K562 (cell line): Measurements from ENCODE around the gene PIH1D1. TPM values are rescaled to one million over a fixed set of nuclear protein-coding genes. Genes with fewer than 3 reads are reported as not detected.
A peak's percentile ranks its signal among the peaks of the same experiment; 100 is the strongest.

ENCODE experiments used
- ATAC-seq: fragments of 200-7000 bp; cut with Tn5 transposase; 3 replicates; pipeline ENCODE4 v1.9.1; 2020; ENCODE audit warnings: moderate library complexity
- BruUV-seq: library from RNA; stranded (reverse); fragments of 400-500 nt; replicated peaks from 2 replicates; lab custom pipeline; 2021; lab: Mats Ljungman, UMichigan
- CTCF ChIA-PET: fragments of 300-600 bp; formaldehyde crosslinking; extraction: SDS; loops from one replicate; lab custom pipeline; 2021; ENCODE audit warnings: low intra/inter-chr PET ratio; lab: Yijun Ruan, JAX
- POLR2A ChIA-PET: fragments of 300-600, 350-650 bp; sonication (Branson Sonifier 250); formaldehyde crosslinking; extraction: SDS; loops from one replicate; lab custom pipeline; 2021; ENCODE audit warnings: antibody characterized with exemption, inconsistent platforms; lab: Yijun Ruan, JAX
- DNase-seq, 4 experiments: peaks; one replicate each; pipeline versions ENCODE4 v3.0.0 to v3.0.0-alpha.2; 2011 to 2018; ENCODE audit warnings: low spot score in 3 of 4, mixed read lengths in 3 of 4; ENCODE audit errors: extremely low read depth in 1 of 4
- FAIRE-seq: peaks from 2 replicates; lab custom pipeline; 2011; peaks lifted over from hg19 to GRCh38; lab: Jason Lieb, UNC
- H2AFZ ChIP-seq: 2 replicates; pipeline ENCODE4 v1.6.0; 2011; ENCODE audit warnings: low read depth, low read length, control low read depth, inconsistent platforms
- H3K27ac ChIP-seq: fragments of 200-600 bp; 3 replicates; pipeline ENCODE4 v1.8.0; 2011; ENCODE audit warnings: low read depth, mild to moderate bottlenecking, control low read depth, inconsistent platforms, low read length, moderate library complexity, mixed read lengths; ENCODE audit errors: extremely low read depth
- H3K27me3 ChIP-seq, 2 experiments: fragments of 300-600 bp in 1 of 2; 2 replicates in 1 of 2; 3 replicates in 1 of 2; pipeline versions ENCODE4 v1.6.0 to v1.8.0; 2011; ENCODE audit warnings: inconsistent platforms in 2 of 2, low read length in 2 of 2, mild to moderate bottlenecking in 1 of 2, mixed read lengths in 1 of 2, moderate library complexity in 1 of 2; ENCODE audit not compliant: control insufficient read depth in 2 of 2, insufficient read depth in 2 of 2
- H3K36me3 ChIP-seq: fragments of 300-600 bp; 3 replicates; pipeline ENCODE4 v1.8.0; 2011; ENCODE audit warnings: mild to moderate bottlenecking, low read length, inconsistent platforms; ENCODE audit not compliant: control insufficient read depth, insufficient read depth
- H3K4me1 ChIP-seq, 2 experiments: fragments of 200-600 bp in 1 of 2; replicated peaks in 1 of 2; 2 replicates in 1 of 2; 3 replicates in 1 of 2; pipeline versions ENCODE4 v1.5.1 to v1.8.0; 2011; ENCODE audit warnings: inconsistent platforms in 2 of 2, low read length in 2 of 2, mild to moderate bottlenecking in 1 of 2, mixed read lengths in 1 of 2, moderate library complexity in 1 of 2; ENCODE audit not compliant: control insufficient read depth in 2 of 2, insufficient read depth in 2 of 2
- H3K4me2 ChIP-seq: 2 replicates; pipeline ENCODE4 v1.6.1; 2011; ENCODE audit warnings: low read length, control low read depth, inconsistent platforms, mixed read lengths; ENCODE audit not compliant: insufficient read depth
- H3K4me3 ChIP-seq: fragments of 200-600 bp; sonication (generic), shearing (Covaris generic); 2 replicates; pipeline ENCODE4 v1.5.1; 2016; ENCODE audit warnings: control low read depth, inconsistent platforms
- H3K79me2 ChIP-seq: fragments of 200-600 bp; 3 replicates; pipeline ENCODE4 v1.8.0; 2011; ENCODE audit warnings: low read length, inconsistent platforms; ENCODE audit not compliant: control insufficient read depth, insufficient read depth
- H3K9ac ChIP-seq, 2 experiments: 2 replicates each; pipeline versions ENCODE4 v1.6.0 to v1.6.1; 2011; ENCODE audit warnings: low read depth in 2 of 2, low read length in 2 of 2, control low read depth in 1 of 2, inconsistent platforms in 1 of 2, mild to moderate bottlenecking in 1 of 2, mixed read lengths in 1 of 2; ENCODE audit not compliant: insufficient read depth in 1 of 2
- H3K9me1 ChIP-seq: one replicate; pipeline ENCODE4 v1.6.0; 2011; ENCODE audit warnings: inconsistent platforms, mild to moderate bottlenecking, low read length, moderate library complexity; ENCODE audit not compliant: control insufficient read depth, insufficient read depth
- H3K9me3 ChIP-seq: replicated peaks from 2 replicates; pipeline ENCODE4 v1.5.1; 2011; ENCODE audit warnings: low read depth, low read length, inconsistent platforms; ENCODE audit not compliant: control insufficient read depth, insufficient read depth
- H4K20me1 ChIP-seq: replicated peaks from 2 replicates; pipeline ENCODE4 v1.6.1; 2011; ENCODE audit warnings: low read length, inconsistent platforms, mixed read lengths; ENCODE audit not compliant: control insufficient read depth, insufficient read depth
- CCNT2 ChIP-seq: IDR thresholded peaks from 2 replicates; pipeline ENCODE4 v1.6.1; 2011; ENCODE audit warnings: borderline replicate concordance, low read depth, mild to moderate bottlenecking, moderate library complexity, mixed read lengths, low read length; ENCODE audit not compliant: insufficient read length; ENCODE audit errors: extremely low read depth
- CEBPZ ChIP-seq: fragments of 150-350 bp; IDR thresholded peaks from 2 replicates; pipeline ENCODE4 v1.6.1; 2014; ENCODE audit warnings: low read depth, mild to moderate bottlenecking, low read length, borderline replicate concordance
- DIDO1 ChIP-seq: fragments of 450-650 bp; IDR thresholded peaks from 2 replicates; pipeline ENCODE4 v1.6.1; 2016; ENCODE audit warnings: low read depth, missing biosample characterization, missing genetic modification characterization
- E2F6 ChIP-seq, 2 experiments: IDR thresholded peaks; 2 replicates each; pipeline ENCODE4 v1.6.1; 2011; ENCODE audit warnings: borderline replicate concordance in 1 of 2, control low read depth in 1 of 2, low read depth in 1 of 2, low read length in 1 of 2, mild to moderate bottlenecking in 1 of 2, mixed read lengths in 1 of 2, moderate library complexity in 1 of 2; ENCODE audit not compliant: insufficient read depth in 1 of 2, insufficient read length in 1 of 2, poor library complexity in 1 of 2, severe bottlenecking in 1 of 2; ENCODE audit errors: extremely low read depth in 1 of 2
- MAZ ChIP-seq, 2 experiments: fragments of 450-650 bp in 1 of 2; sonication (generic) in 1 of 2; formaldehyde crosslinking; IDR thresholded peaks in 1 of 2; conservative IDR thresholded peaks in 1 of 2; 2 replicates each; pipeline versions ENCODE4 v1.4.0 to v1.5.0; 2020; ENCODE audit warnings: mild to moderate bottlenecking in 1 of 2, missing genetic modification reagents in 1 of 2
- MLX ChIP-seq, 2 experiments: fragments of 450-650 bp in 1 of 2; sonication (generic) in 1 of 2; formaldehyde crosslinking; conservative IDR thresholded peaks; 2 replicates each; pipeline versions ENCODE4 v1.4.0 to v1.8.1; 2020 to 2022; ENCODE audit warnings: mild to moderate bottlenecking in 1 of 2, missing genetic modification reagents in 1 of 2
- POLR2G ChIP-seq: fragments of 200-400 bp; formaldehyde crosslinking; IDR thresholded peaks from 2 replicates; pipeline ENCODE4 v1.6.1; 2017; ENCODE audit warnings: low read depth, mild to moderate bottlenecking, antibody characterized with exemption, low read length, moderate library complexity
- VEZF1 ChIP-seq: fragments of 200-800 bp; sonication (Bioruptor generic); IDR thresholded peaks from 2 replicates; pipeline ENCODE4 v1.6.1; 2017; ENCODE audit warnings: missing genetic modification characterization, missing compliant biosample characterization
- ZBTB2 ChIP-seq: fragments of 450-650 bp; IDR thresholded peaks from 2 replicates; pipeline ENCODE4 v1.6.1; 2016; ENCODE audit warnings: antibody characterized with exemption
- WGBS: fragments of 100-300 bp; shearing (Covaris generic); methylation state at CpG from one replicate; pipeline ENCODE4 v1.1.6; 2016; ENCODE audit warnings: low coverage, mixed read lengths; ENCODE audit not compliant: insufficient coverage; ENCODE audit errors: missing lambda C conversion rate; 5-methylcytosine and 5-hydroxymethylcytosine counted together
- in situ Hi-C: fragments of 300-500 bp; cut with MboI; formaldehyde crosslinking; loops from 4 replicates; pipeline ENCODE4 v1.15.0; 2018; ENCODE audit warnings: inconsistent platforms, mixed read lengths
- intact Hi-C: fragments of 100-400 bp; cut with micrococcal nuclease; formaldehyde crosslinking; loops from 2 replicates; pipeline ENCODE4 v1.14.2; 2022
- polyA plus RNA-seq, 8 experiments: library from polyadenylated mRNA; depleted of rRNA in 4 of 8; stranded (reverse) in 5 of 8; unstranded in 3 of 8; fragments of >200 nt; fragmentation: Nextera tagmentation in 2 of 8; fragmentation: Illumina TruSeq in 1 of 8; extraction: Ambion mirVana in 2 of 8; extraction: Trizol in 1 of 8; gene quantifications; 2 replicates each; pipeline versions ENCODE4 v1.2.1 to v1.2.3, GENCODE V29; 2011 to 2014; ENCODE audit warnings: inconsistent platforms in 1 of 8, missing spikeins in 1 of 8
- total RNA-seq, 7 experiments: library from RNA; depleted of rRNA in 6 of 7; stranded (reverse); fragments of >200 nt in 6 of 7; fragmentation: Illumina TruSeq in 2 of 7; extraction: Trizol in 2 of 7; gene quantifications; 2 replicates each; pipeline versions ENCODE4 v1.2.1 to v1.2.3, GENCODE V29; 2011 to 2021; ENCODE audit warnings: low replicate concordance in 1 of 7

The PIH1D1 gene
- total and polyA plus RNA-seq, 9 of the 15 experiments (the other 6 are each of a cell fraction or from before 2014, with no cell fraction given), result 26.5 to 224 (median 137) TPM

GRCh38 chr19:49441210-49441959, 10.2 kb downstream of the PIH1D1 start, which contains the start of gene SLC17A7:
Gene SLC17A7 (minus strand): TSS chr19:49441527. CDS start chr19:49441379, 148 bp downstream.
- FAIRE-seq, result no peak
- Histone ChIP-seq H3K27me3 (peaks cover 7 to 19% of the 10 kb centered on the region in 2 experiments; a peak in 4 of 5 replicates), H3K4me2 (peak within 1 kb of the TSS; percentile 87), H3K27ac (peak within 1 kb of the TSS; percentile 58; the same call in 2 of the 3 replicates), H3K79me2 (no peaks in the 10 kb centered on the region), H3K4me1 (peaks cover 31 to 44% of the 10 kb centered on the region in 2 experiments; a peak in 4 of 5 replicates), H3K9me3 (no peaks in the 10 kb centered on the region), H3K9ac (peak within 1 kb of the TSS in 1 of 2 experiments; percentile 89; a peak in 3 of 4 replicates), H4K20me1 (no peaks in the 10 kb centered on the region), H2AFZ (peak within 1 kb of the TSS; percentile 97), H3K36me3 (peaks cover 2% of the 10 kb centered on the region; the same call in 1 of the 3 replicates), H3K4me3 (peak within 1 kb of the TSS; percentile 84), H3K9me1 (no peaks in the 10 kb centered on the region)
- 6% methylated on average over 19 of the region's 56 CpGs for WGBS
- in situ Hi-C loops, result no loop called here
- peak; percentile 74 to 88 (median 86) for DNase-seq
- ATAC-seq, result peak; percentile 46
- no TSS peak for BruUV-seq
- ChIA-PET POLR2A (interaction anchor here (0.6 to 3.7 kb wide), 4 partner anchors 10 to 47 kb away, joined by 3 to 14 read pairs (median 4); no protein-coding TSS in a partner anchor), CTCF (interaction anchor here (0.6 kb wide), 2 partner anchors 216 to 217 kb away, joined by 3 to 4 read pairs; no protein-coding TSS in a partner anchor)
- intact Hi-C loops, result loop anchor here (5.0 to 10.0 kb wide), 2 partner anchors 177 to 289 kb away; no protein-coding TSS in a partner anchor
- TF ChIP-seq CCNT2 (peak; percentile 61), VEZF1 (CRISPR knock-in tag) (peak; percentile 74), ZBTB2 (no peak), MLX (CRISPR knock-in tag; conservative IDR thresholded peaks at IDR 0.05) (no peak), POLR2G (peak; percentile 48; the same call in 1 of the 2 replicates), MAZ (CRISPR knock-in tag; conservative IDR thresholded peaks at IDR 0.05 in 1 of 2, IDR thresholded peaks at IDR 0.05 in 1 of 2) (peak in 1 of 2 experiments; percentile 28; a peak in 1 of 4 replicates), E2F6 (IDR thresholded peaks at IDR 0.05; ENCODE audit: borderline replicate concordance in 1 of 2, extremely low read depth in 1 of 2, insufficient read depth in 1 of 2, insufficient read length in 1 of 2, low read depth in 1 of 2, low read length in 1 of 2, poor library complexity in 1 of 2, severe bottlenecking in 1 of 2) (peak in 1 of 2 experiments; percentile 13), CEBPZ (no peak), DIDO1 (tag) (no peak)
